Fibroblast of lung (primary cell): ENCODE results near the gene HIBADH.

Experiments used
- CTCF ChIP-seq, 2 donors: IDR thresholded peaks in 1 of 2; conservative IDR thresholded peaks in 1 of 2; 1 replicate in 1 of 2; 2 replicates in 1 of 2; pipeline ENCODE4 v1.5.1; 2011 to 2012; ENCODE audit warnings: low read length in 2 of 2, control low read depth in 1 of 2, inconsistent platforms in 1 of 2, low read depth in 1 of 2, mild to moderate bottlenecking in 1 of 2
- EZH2 ChIP-seq: IDR thresholded peaks from 2 replicates; pipeline ENCODE4 v1.5.1; 2012; ENCODE audit warnings: low read length, control low read depth, mild to moderate bottlenecking; ENCODE audit errors: missing control alignments

GRCh38 chr7:27689591-27690164 is 27.0 kb upstream of the HIBADH start:
- TF ChIP-seq CTCF (conservative IDR thresholded peaks at IDR 0.05 in 1 of 2, IDR thresholded peaks at IDR 0.05 in 1 of 2; ENCODE audit: low read depth in 1 of 2, low read length in 2 of 2) (peak in 1 of 2 donors; percentile 18), EZH2 (no peak)
